HepG2 (cell line): ENCODE measurements around the gene JSRP1. TPM values are rescaled to one million over a fixed set of nuclear protein-coding genes. Genes with fewer than 3 reads are reported as not detected.

Experiments
- CHCHD3 ChIP-seq: sonication (generic); formaldehyde crosslinking; IDR thresholded peaks from 2 replicates; pipeline ENCODE4 v1.8.0; 2022; ENCODE audit warnings: mild to moderate bottlenecking, missing genetic modification reagents, moderate library complexity
- MTERF4 ChIP-seq: sonication (generic); formaldehyde crosslinking; IDR thresholded peaks from 2 replicates; pipeline ENCODE4 v1.8.0; 2023; ENCODE audit warnings: mild to moderate bottlenecking, missing genetic modification reagents
- NFKBIZ ChIP-seq: IDR thresholded peaks from 2 replicates; pipeline ENCODE4 v1.6.1; 2018; ENCODE audit warnings: missing genetic modification reagents, missing compliant biosample characterization
- RFXANK ChIP-seq: IDR thresholded peaks from 2 replicates; pipeline ENCODE4 v1.6.1; 2016
- SRY ChIP-seq: sonication (generic); formaldehyde crosslinking; IDR thresholded peaks from 2 replicates; pipeline ENCODE4 v1.8.0; 2022; ENCODE audit warnings: mild to moderate bottlenecking, missing genetic modification reagents
- TEAD2 ChIP-seq: sonication (generic); formaldehyde crosslinking; IDR thresholded peaks from 2 replicates; pipeline ENCODE4 v1.9.0; 2021; ENCODE audit warnings: missing genetic modification reagents
- ZBTB34 ChIP-seq: sonication (generic); formaldehyde crosslinking; IDR thresholded peaks from 2 replicates; pipeline ENCODE4 v1.8.0; 2022; ENCODE audit warnings: mild to moderate bottlenecking, missing genetic modification reagents
- ZC3H13 ChIP-seq: sonication (generic); formaldehyde crosslinking; IDR thresholded peaks from 2 replicates; pipeline ENCODE4 v1.8.1; 2023; ENCODE audit warnings: mild to moderate bottlenecking, missing genetic modification reagents, moderate library complexity
- ZNF354B ChIP-seq: sonication (generic); formaldehyde crosslinking; IDR thresholded peaks from 2 replicates; pipeline ENCODE4 v1.8.0; 2022; ENCODE audit warnings: mild to moderate bottlenecking, missing genetic modification reagents
- ZNF558 ChIP-seq: sonication (generic); formaldehyde crosslinking; IDR thresholded peaks from 2 replicates; pipeline ENCODE4 v1.9.0; 2022; ENCODE audit warnings: mild to moderate bottlenecking, missing genetic modification reagents, borderline replicate concordance
- ZNF883 ChIP-seq: sonication (generic); formaldehyde crosslinking; IDR thresholded peaks from 2 replicates; pipeline ENCODE4 v1.5.1; 2020; ENCODE audit warnings: mild to moderate bottlenecking, missing genetic modification reagents; ENCODE audit errors: not compliant biosample characterization
- ZSCAN22 ChIP-seq: sonication (generic); formaldehyde crosslinking; IDR thresholded peaks from 2 replicates; pipeline ENCODE4 v1.4.0; 2020; ENCODE audit warnings: mild to moderate bottlenecking, missing genetic modification reagents
- polyA plus RNA-seq, 8 experiments: library from polyadenylated mRNA; depleted of rRNA in 3 of 8; stranded (reverse) in 7 of 8; unstranded in 1 of 8; fragments of >200 nt; fragmentation: Illumina TruSeq in 4 of 8; extraction: Trizol in 4 of 8; gene quantifications; 2 replicates each; pipeline versions ENCODE4 v1.2.1 to v1.2.3, GENCODE V29; 2011 to 2016; ENCODE audit warnings: low read depth in 4 of 8, missing spikeins in 1 of 8, mixed read lengths in 1 of 8; ENCODE audit not compliant: insufficient read depth in 1 of 8
- total RNA-seq, 5 experiments: library from RNA; depleted of rRNA; stranded (reverse); fragments of >200 nt; fragmentation: Illumina TruSeq; extraction: Trizol; gene quantifications; 2 replicates each; pipeline ENCODE4 v1.2.3, GENCODE V29; 2016; ENCODE audit warnings: low read depth in 1 of 5

Gene JSRP1
- total and polyA plus RNA-seq, 2 of the 13 experiments (the other 11 are each of a cell fraction or from before 2014, with no cell fraction given) = 0.16 to 0.38 TPM

GRCh38 chr19:2288338-2288817 lies 32.2 kb upstream of the JSRP1 start (continued):
- TF ChIP-seq ZSCAN22 (CRISPR knock-in tag) (no peak), ZNF354B (CRISPR knock-in tag) (0 out of 2 replicates have a peak, but pooled peaks have one; percentile 6), NFKBIZ (no peak), ZNF558 (CRISPR knock-in tag) (no peak), MTERF4 (CRISPR knock-in tag) (no peak), TEAD2 (CRISPR knock-in tag) (no peak), ZNF883 (CRISPR knock-in tag) (no peak), CHCHD3 (CRISPR knock-in tag) (no peak), RFXANK (CRISPR knock-in tag) (no peak), ZC3H13 (CRISPR knock-in tag) (no peak), SRY (CRISPR knock-in tag) (no peak), ZBTB34 (CRISPR knock-in tag) (no peak)
